ENCODE measurements around the gene GARNL3. TPM values are rescaled to one million over a fixed set of nuclear protein-coding genes. Genes with fewer than 3 reads are reported as not detected.

GARNL3 gene
- total RNA-seq, 2 experiments from 2014 or later: 16.1 to 17.2 TPM

DNA sequence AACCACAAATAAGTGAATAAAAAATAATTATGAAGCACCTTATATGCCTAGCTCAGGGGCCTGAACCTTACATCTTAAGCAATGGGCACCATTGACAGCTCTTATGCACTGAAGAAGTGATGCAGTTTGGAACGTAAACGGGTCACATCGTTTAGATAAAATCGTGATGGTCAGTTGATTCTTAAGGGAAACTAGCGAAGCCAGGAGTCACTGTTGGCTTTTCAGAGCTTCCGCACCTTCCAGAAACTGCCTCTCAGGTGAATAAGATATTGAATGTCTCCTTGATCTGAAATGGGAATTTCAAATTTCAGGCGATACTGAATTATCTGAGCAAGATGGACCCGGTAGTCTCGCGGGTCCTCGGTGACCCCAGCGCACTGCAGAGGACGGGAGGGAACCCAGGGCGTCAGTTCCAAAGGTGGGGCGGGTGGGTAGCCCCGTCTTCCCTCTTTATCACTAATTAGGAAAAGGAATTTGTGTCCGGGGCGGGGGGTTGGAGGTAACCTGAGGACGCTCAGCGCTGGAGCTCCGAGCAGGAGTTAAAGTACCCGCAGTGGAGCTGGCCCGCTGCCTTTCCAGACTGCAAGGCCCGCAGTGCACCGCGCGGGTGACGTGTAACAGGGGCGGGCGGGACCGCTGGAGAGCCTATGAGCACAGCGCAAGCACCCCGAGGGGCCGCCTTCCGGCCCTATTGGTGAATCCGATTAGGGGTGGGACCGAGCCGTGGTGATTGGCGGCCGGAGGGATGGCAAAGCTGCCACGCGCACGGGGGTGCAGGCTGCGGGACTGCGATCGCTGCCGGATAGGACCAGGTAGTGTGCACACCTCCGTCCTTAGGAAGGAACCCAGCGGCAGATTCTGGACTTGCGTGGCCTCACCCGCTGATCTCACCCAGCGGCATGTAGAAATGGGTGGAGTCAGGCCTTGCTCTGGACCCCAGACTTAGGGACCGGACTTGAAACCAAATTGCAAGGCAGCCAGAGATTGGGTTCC, 19.7 kb upstream of the GARNL3 start:
- Histone ChIP-seq H3K4me2 (ENCODE audit: low read length) (peak overlapping the region; percentile 61), H3K36me3 (ENCODE audit: insufficient read depth, low read length) (no peaks in the 10 kb centered on the region), H4K20me1 (ENCODE audit: insufficient read depth, low read length) (no peaks in the 10 kb centered on the region), H2AFZ (ENCODE audit: low read length) (peak overlapping the region; percentile 93), H3K4me1 (ENCODE audit: insufficient read depth, low read length, poor library complexity, severe bottlenecking) (peaks cover 11% of the 10 kb centered on the region), H3K27ac (ENCODE audit: low read depth, low read length, poor library complexity, severe bottlenecking) (no peak overlapping the region), H3K9me2 (ENCODE audit: insufficient read depth, low read length) (no peaks in the 10 kb centered on the region), H3K9me3 (ENCODE audit: low read length) (no peaks in the 10 kb centered on the region), H3K4me3 (ENCODE audit: low read depth, low read length, poor library complexity, severe bottlenecking) (peak overlapping the region; percentile 70), H3K79me2 (ENCODE audit: insufficient read depth, low read depth, low read length) (no peaks in the 10 kb centered on the region)
- intact Hi-C loops (cut with micrococcal nuclease; ENCODE audit: unreplicated experiment): no loop called here
- TF ChIP-seq, protein P1, sequence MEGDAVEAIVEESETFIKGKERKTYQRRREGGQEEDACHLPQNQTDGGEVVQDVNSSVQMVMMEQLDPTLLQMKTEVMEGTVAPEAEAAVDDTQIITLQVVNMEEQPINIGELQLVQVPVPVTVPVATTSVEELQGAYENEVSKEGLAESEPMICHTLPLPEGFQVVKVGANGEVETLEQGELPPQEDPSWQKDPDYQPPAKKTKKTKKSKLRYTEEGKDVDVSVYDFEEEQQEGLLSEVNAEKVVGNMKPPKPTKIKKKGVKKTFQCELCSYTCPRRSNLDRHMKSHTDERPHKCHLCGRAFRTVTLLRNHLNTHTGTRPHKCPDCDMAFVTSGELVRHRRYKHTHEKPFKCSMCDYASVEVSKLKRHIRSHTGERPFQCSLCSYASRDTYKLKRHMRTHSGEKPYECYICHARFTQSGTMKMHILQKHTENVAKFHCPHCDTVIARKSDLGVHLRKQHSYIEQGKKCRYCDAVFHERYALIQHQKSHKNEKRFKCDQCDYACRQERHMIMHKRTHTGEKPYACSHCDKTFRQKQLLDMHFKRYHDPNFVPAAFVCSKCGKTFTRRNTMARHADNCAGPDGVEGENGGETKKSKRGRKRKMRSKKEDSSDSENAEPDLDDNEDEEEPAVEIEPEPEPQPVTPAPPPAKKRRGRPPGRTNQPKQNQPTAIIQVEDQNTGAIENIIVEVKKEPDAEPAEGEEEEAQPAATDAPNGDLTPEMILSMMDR (conservative IDR thresholded peaks at IDR 0.05; ENCODE audit: low read length): no peak
- no peak for TF ChIP-seq EZH2phosphoT487 (IDR thresholded peaks at IDR 0.05; ENCODE audit: borderline replicate concordance, low read depth, low read length)
- POLR2A ChIA-PET: interaction anchor here (0.6 to 1.7 kb wide), 7 partner anchors 8 to 35 kb away, joined by 3 to 9 read pairs (median 3); no protein-coding TSS in a partner anchor
- CTCF ChIA-PET (ENCODE audit: unreplicated experiment): no interaction called here
- BruUV-seq (replicated peaks): TSS peak; percentile 79
- peak; percentile 97 for DNase-seq (ENCODE audit: low spot score)

DNA sequence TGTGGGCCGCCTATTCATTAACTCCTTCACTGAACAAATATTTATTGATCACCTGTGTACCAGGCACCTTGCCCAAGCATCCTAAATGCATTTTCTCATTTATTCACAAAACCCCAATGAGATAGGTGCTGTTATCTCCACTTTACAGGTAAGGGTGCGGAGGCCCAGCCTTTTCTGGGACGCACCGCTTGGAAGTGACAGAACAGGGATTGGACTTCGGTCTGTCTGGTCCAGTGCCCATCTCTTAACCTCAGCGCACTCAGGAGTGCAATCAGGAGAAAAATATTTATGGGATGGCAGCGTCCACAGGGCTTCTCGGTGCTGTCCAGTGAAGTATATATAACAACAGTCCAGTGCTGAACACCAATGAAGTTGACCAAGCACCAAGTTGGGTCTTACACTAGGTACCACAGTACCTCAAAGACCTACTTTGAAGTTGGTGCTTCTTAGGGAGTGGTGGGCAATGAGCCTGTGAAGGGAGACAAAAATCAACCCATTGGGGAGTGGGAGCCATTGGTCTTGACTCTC, 18.9 kb upstream of the GARNL3 start:
- POLR2A ChIA-PET: interaction anchor here (0.6 to 1.7 kb wide), 4 partner anchors 9 to 34 kb away, joined by 3 to 9 read pairs (median 4); no protein-coding TSS in a partner anchor
- no peaks in the 10 kb centered on the region for H4K20me1 ChIP-seq (ENCODE audit: insufficient read depth, low read length)
- no peaks in the 10 kb centered on the region for H3K79me2 ChIP-seq (ENCODE audit: insufficient read depth, low read depth, low read length)
- CTCF ChIA-PET (ENCODE audit: unreplicated experiment): no interaction called here
- no TSS peak for BruUV-seq (replicated peaks)
- H3K4me2 ChIP-seq (ENCODE audit: low read length): peak overlapping the region; percentile 61
- intact Hi-C loops (cut with micrococcal nuclease; ENCODE audit: unreplicated experiment): no loop called here
- peaks cover 11% of the 10 kb centered on the region for H3K4me1 ChIP-seq (ENCODE audit: insufficient read depth, low read length, poor library complexity, severe bottlenecking)
- H3K36me3 ChIP-seq (ENCODE audit: insufficient read depth, low read length): no peaks in the 10 kb centered on the region
- TF ChIP-seq EZH2phosphoT487 (IDR thresholded peaks at IDR 0.05; ENCODE audit: borderline replicate concordance, low read depth, low read length): no peak
- TF ChIP-seq, protein P1 (conservative IDR thresholded peaks at IDR 0.05; ENCODE audit: low read length): no peak
- H3K4me3 ChIP-seq (ENCODE audit: low read depth, low read length, poor library complexity, severe bottlenecking): peak overlapping the region; percentile 70
- no peak for DNase-seq (ENCODE audit: low spot score)
- no peaks in the 10 kb centered on the region for H3K9me3 ChIP-seq (ENCODE audit: low read length)
- no peaks in the 10 kb centered on the region for H3K9me2 ChIP-seq (ENCODE audit: insufficient read depth, low read length)
- peak overlapping the region; percentile 93; the same call in 1 of the 2 replicates for H2AFZ ChIP-seq (ENCODE audit: low read length)
- H3K27ac ChIP-seq (ENCODE audit: low read depth, low read length, poor library complexity, severe bottlenecking): no peak overlapping the region

Data from OCI-LY7 (cell line).